Epidermal melanocyte (primary cell): ENCODE data around the gene OGT.
A peak's percentile ranks its signal among the peaks of the same experiment; 100 is the strongest.

Source experiments
- DNase-seq: peaks from one replicate; pipeline ENCODE4 v3.0.0; 2011; ENCODE audit warnings: low spot score; ENCODE audit not compliant: insufficient read length

OGT gene

DNA sequence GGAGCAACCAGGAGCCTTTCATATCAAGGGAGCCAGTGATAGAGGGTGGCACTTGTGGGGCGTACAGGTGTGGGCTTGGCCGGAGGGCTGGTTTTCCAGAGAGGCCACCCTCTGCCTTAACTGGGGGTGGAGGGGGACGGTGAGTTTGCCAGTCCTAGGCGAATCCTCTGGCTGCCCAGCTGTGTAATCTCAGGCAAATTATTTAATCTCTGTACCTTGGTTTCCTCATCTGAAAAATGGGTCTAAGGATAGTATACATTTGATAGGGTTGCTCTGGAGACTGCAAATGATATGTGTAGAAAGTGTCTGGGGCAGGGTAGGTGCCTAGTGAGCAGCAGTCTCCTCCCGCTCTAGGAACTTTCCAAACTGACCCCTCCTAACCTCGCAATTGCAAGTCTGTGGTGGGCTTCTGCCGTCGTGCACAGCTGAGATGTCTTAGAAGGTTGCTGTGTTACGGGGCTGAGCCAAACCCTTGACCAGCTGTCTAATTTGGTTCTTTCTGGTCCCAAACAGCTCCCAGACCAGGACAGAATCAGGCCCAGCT lies 89.2 kb downstream of the OGT start:
- no peak for DNase-seq

DNA sequence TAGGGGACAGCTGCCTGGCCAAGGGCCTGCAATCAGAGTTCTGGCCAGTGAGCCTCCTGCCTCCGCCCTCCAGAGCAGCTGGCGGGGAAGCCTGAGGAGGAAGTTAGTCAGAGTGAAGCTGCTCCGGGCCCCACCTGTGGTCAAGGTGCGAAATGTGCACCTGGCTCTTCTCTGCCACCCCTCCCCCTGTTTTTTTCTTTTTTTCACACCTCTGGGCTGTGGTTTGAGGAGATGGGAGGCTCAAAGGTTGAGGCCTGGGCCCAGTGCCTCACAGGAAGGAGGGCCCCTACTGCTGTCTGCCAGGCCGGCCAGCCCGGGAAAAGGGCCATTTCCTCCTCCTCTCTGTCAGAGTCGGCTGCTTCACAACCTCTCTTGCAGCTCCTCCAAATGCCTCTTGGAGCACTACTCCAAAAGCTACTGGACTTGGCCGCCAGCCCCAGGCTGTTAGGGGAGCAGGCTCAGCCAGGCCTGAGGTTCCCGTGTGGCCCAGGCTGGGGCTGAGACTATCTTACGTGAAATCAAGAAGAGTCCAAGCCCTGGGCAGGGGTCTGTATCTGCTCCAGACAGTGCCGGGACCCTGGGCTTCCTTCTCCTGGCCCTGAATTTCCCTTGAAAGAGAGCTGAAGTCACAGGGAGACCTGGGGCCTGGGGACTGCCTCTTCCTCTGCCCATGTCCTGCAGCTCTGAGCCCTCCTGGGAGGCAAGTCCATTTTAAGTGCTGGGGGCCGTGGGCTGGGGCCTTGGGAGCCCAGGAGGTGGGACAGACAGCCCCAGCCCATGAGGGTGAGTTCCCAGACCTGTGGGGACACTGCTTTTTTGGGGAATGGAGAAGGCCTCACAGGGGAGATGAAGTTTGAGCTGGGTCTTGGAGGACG lies 89.9 kb downstream of the OGT start:
- peak; percentile 27 for DNase-seq

DNA sequence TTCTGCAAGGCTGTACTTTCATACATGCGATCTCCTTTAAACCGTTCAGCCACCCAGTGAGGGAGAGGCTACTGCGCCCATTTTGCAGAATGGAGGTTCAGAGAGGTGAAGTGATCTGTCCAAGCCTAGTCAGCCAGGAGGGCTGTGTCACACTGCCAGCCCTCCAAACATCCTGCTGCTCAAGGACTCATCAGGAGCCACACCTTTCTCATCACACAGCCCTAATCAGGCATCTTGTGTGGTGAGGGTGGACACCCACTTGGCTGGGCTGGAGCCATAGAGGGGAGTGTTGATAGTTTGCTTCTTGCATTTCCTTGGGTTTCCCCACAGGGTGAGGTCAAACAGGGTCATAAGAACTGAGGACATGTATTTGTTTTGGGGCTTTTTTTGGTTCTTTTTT lies 90.8 kb downstream of the OGT start:
- DNase-seq, result no peak

DNA sequence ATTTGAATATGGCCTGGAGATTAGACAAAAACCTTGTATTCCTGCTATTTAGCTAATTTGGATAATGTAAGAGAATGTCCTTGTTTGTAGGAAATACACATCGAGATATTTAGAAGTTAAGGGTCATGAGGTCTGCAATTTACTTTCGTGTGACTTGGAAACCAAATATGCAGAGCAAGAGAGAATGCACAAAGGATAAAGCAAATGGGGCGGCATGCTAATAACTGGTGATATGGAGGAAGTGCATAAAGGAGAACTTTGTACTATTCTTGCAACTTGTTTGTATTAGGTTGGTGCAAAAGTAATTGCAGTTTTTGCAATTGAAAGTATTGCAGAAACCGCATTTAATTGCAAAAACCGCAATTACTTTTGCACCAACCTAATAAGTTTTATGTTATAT lies 92.6 kb downstream of the OGT start:
- DNase-seq, result no peak
